ENCODE results near the gene TRAPPC11.

TRAPPC11 gene

GRCh38 chr4:183760326-183760725 lies 101.2 kb downstream of the TRAPPC11 start:
- DNase-seq: no peak
